CD4-positive, alpha-beta T cell (primary cell): ENCODE results near the gene LRRC26. TPM values are rescaled to one million over a fixed set of nuclear protein-coding genes. Genes with fewer than 3 reads are reported as not detected.
"Not testable (repeated sequence)": the region's sequence is repeated elsewhere in the genome, so short reads cannot be mapped to it uniquely, and the experiment has no call there.

Experiments used
- ATAC-seq: fragments of 200-7000 bp; cut with Tn5 transposase; one replicate; pipeline ENCODE4 v1.10.0; 2022; ENCODE audit warnings: mild to moderate bottlenecking; ENCODE audit not compliant: poor library complexity
- CTCF ChIA-PET: fragments of 350-600 bp; sonication (Branson Sonifier 250); formaldehyde crosslinking; loops from one replicate; lab custom pipeline; 2021; ENCODE audit warnings: antibody characterized with exemption, inconsistent platforms; lab: Charles Lee
- POLR2A ChIA-PET: fragments of 350-600 bp; sonication (Branson Sonifier 250); formaldehyde crosslinking; loops from one replicate; lab custom pipeline; 2021; ENCODE audit warnings: antibody characterized with exemption, inconsistent platforms; lab: Charles Lee
- DNase-seq, 14 experiments: peaks; one replicate each; pipeline ENCODE4 v3.0.0-alpha.2; 2013 to 2020; ENCODE audit warnings: mixed read lengths in 2 of 14
- H3K27ac ChIP-seq, 2 donors: one replicate each; pipeline versions ENCODE4 v1.5.1 to v1.7.0; 2013; ENCODE audit warnings: low read length in 2 of 2, low read depth in 1 of 2, mild to moderate bottlenecking in 1 of 2
- H3K27me3 ChIP-seq, 2 experiments: 1 replicate in 1 of 2; 2 replicates in 1 of 2; pipeline versions ENCODE4 v1.6.1 to v1.7.0; 2013; ENCODE audit warnings: low read length in 2 of 2, control low read depth in 1 of 2, mild to moderate bottlenecking in 1 of 2, moderate library complexity in 1 of 2; ENCODE audit not compliant: insufficient read depth in 2 of 2, control insufficient read depth in 1 of 2
- H3K36me3 ChIP-seq: one replicate; pipeline ENCODE4 v1.6.1; 2013; ENCODE audit warnings: low read length, control low read depth; ENCODE audit not compliant: insufficient read depth
- H3K4me1 ChIP-seq: one replicate; pipeline ENCODE4 v1.6.1; 2013; ENCODE audit warnings: low read length, control low read depth; ENCODE audit not compliant: insufficient read depth
- H3K4me3 ChIP-seq: one replicate; pipeline ENCODE4 v1.5.1; 2013; ENCODE audit warnings: mild to moderate bottlenecking, low read length, moderate library complexity
- H3K9me3 ChIP-seq, 2 experiments: 1 replicate in 1 of 2; 2 replicates in 1 of 2; pipeline versions ENCODE4 v1.6.1 to v1.7.0; 2013; ENCODE audit warnings: low read length in 2 of 2, mild to moderate bottlenecking in 2 of 2, control low read depth in 1 of 2, moderate library complexity in 1 of 2; ENCODE audit not compliant: control insufficient read depth in 1 of 2, insufficient read depth in 1 of 2
- H3K27ac Mint-ChIP-seq: one replicate; pipeline ENCODE4 v1.8.0; 2020; ENCODE audit warnings: mixed read lengths
- H3K27me3 Mint-ChIP-seq: one replicate; pipeline ENCODE4 v1.8.0; 2021; ENCODE audit warnings: mixed read lengths
- H3K36me3 Mint-ChIP-seq: one replicate; pipeline ENCODE4 v1.8.0; 2021; ENCODE audit warnings: low read depth, mixed read lengths
- H3K4me1 Mint-ChIP-seq: one replicate; pipeline ENCODE4 v1.8.0; 2021; ENCODE audit warnings: low read depth, mixed read lengths
- H3K4me3 Mint-ChIP-seq: one replicate; pipeline ENCODE4 v1.8.0; 2020; ENCODE audit warnings: mild to moderate bottlenecking, mixed read lengths
- H3K9me3 Mint-ChIP-seq: one replicate; pipeline ENCODE4 v1.8.0; 2020; ENCODE audit warnings: mixed read lengths
- intact Hi-C, 2 experiments: fragments of 100-400 bp; cut with DNase I in 1 of 2; cut with micrococcal nuclease in 1 of 2; formaldehyde crosslinking; loops; one replicate each; pipeline versions ENCODE4 v1.15.1 to v1.9.0; 2023 to 2025; cut with DNase I, micrococcal nuclease
- microRNA-seq: library from miRNA; unstranded; fragments of <30 nt; microRNA quantifications from one replicate; pipeline ENCODE4 v1.2.0, GENCODE V29; 2021; ENCODE audit warnings: borderline microRNAs expressed, borderline replicate concordance
- total RNA-seq, 174 experiments: library from RNA in 2 of 174; stranded (reverse) in 2 of 174; gene quantifications; one replicate each; pipeline ENCODE4 v1.2.3 and lab custom pipeline; 2021 to 2026
- TF ChIP-seq, protein P1 (sequence below): fragments of 200-600 bp; IDR thresholded peaks from one replicate; pipeline ENCODE4 v1.8.0; 2022; ENCODE audit warnings: antibody characterized with exemption, mild to moderate bottlenecking

The LRRC26 gene
- total RNA-seq, 2 experiments from 2014 or later: not detected

DNA sequence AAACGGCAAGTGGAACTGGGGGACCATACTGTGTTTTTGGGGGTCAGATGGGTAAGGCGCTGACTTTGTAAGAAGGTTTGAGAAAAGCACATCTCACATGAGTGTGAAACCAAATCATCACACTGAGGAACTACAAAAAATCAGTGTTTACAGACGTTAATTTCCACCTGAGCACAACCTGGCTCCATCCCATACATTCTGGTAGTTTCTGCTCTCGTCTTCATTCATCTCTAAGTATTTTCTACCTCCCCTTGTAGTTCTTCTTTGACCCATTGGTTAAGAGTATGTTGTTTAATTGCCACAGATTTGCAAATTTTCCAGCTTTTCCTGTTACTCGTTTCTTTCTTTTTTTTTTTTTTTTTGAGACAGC is 46.4 kb downstream of the LRRC26 start:
- Histone ChIP-seq H3K4me1 (peaks cover 21% of the 10 kb centered on the region), H3K27ac (no peak overlapping the region), H3K4me3 (no peak overlapping the region), H3K36me3 (no peaks in the 10 kb centered on the region), H3K27me3 (no peaks in the 10 kb centered on the region), H3K9me3 (no peaks in the 10 kb centered on the region)
- Mint-ChIP-seq H3K36me3 (peaks cover 1% of the 10 kb centered on the region), H3K27me3 (no peaks in the 10 kb centered on the region), H3K27ac (no peak overlapping the region), H3K9me3 (no peaks in the 10 kb centered on the region), H3K4me3 (peak overlapping the region; percentile 38), H3K4me1 (peaks cover 24% of the 10 kb centered on the region)
- TF ChIP-seq, protein P1, sequence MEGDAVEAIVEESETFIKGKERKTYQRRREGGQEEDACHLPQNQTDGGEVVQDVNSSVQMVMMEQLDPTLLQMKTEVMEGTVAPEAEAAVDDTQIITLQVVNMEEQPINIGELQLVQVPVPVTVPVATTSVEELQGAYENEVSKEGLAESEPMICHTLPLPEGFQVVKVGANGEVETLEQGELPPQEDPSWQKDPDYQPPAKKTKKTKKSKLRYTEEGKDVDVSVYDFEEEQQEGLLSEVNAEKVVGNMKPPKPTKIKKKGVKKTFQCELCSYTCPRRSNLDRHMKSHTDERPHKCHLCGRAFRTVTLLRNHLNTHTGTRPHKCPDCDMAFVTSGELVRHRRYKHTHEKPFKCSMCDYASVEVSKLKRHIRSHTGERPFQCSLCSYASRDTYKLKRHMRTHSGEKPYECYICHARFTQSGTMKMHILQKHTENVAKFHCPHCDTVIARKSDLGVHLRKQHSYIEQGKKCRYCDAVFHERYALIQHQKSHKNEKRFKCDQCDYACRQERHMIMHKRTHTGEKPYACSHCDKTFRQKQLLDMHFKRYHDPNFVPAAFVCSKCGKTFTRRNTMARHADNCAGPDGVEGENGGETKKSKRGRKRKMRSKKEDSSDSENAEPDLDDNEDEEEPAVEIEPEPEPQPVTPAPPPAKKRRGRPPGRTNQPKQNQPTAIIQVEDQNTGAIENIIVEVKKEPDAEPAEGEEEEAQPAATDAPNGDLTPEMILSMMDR: no peak
- CTCF ChIA-PET: interaction anchor here (0.8 kb wide), 1 partner anchor 113 kb away, joined by 3 read pairs; no protein-coding TSS in a partner anchor
- DNase-seq (no peak), ATAC-seq (no peak)
- POLR2A ChIA-PET: interaction anchor here (0.6 to 0.7 kb wide), 2 partner anchors 151 to 718 kb away, joined by 3 to 4 read pairs; no protein-coding TSS in a partner anchor
- intact Hi-C loops: loop anchor here in 1 of 2 experiments (10.0 kb wide), 1 partner anchor 51 kb away; the partner anchor contains the start of genes LRRC26 and TMEM210

DNA sequence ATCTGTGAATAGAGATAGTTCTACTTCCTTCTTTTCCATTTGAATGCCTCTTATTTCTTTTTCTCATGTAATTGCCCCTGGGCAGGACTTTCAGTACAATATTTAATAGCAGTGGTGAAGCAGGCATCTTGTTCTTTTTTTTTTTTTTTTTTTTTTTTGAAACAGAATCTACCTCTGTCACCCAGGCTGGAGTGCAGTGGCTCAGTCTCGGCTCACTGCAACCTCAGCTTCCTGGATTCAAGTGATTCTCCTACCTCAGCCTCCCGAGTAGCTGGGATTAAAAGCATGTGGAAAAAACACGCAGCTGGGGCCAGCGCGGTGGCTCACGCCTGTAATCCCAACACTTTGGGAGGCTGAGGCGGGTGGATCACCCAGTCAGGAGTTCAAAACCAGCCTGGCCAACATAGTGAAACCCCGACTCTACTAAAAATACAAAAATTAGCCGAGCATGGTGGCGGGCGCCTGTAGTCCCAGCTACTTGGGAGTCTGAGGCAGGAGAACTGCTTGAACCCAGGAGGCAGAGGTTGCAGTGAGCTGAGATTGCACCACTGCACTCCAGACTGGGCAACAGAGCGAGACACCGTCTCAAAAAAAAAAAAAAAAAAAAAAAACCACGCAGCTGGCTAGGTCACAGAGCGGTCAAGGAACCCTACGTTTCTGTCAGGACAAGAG is 46.9 kb downstream of the LRRC26 start:
- H3K4me3 ChIP-seq, H3K27me3 Mint-ChIP-seq, H3K9me3 ChIP-seq, H3K4me3 Mint-ChIP-seq, H3K9me3 Mint-ChIP-seq, H3K36me3 Mint-ChIP-seq, H3K27ac Mint-ChIP-seq, ATAC-seq, H3K27ac ChIP-seq, DNase-seq, H3K27me3 ChIP-seq, H3K36me3 ChIP-seq: not testable (repeated sequence)
- CTCF ChIA-PET: interaction anchor here (0.7 to 1.7 kb wide), 3 partner anchors 104 to 114 kb away, joined by 3 read pairs; partner anchors contain the start of gene RNF224
- POLR2A ChIA-PET: interaction anchor here (0.6 to 0.7 kb wide), 2 partner anchors 152 to 718 kb away, joined by 3 to 4 read pairs; no protein-coding TSS in a partner anchor
- intact Hi-C loops: loop anchor here in 1 of 2 experiments (1.0 to 10.0 kb wide), 2 partner anchors 52 to 104 kb away; partner anchors contain the start of genes LRRC26, RNF224 and TMEM210
- peaks cover 16% of the 10 kb centered on the region for H3K4me1 ChIP-seq
- peaks cover 19% of the 10 kb centered on the region for H3K4me1 Mint-ChIP-seq

DNA sequence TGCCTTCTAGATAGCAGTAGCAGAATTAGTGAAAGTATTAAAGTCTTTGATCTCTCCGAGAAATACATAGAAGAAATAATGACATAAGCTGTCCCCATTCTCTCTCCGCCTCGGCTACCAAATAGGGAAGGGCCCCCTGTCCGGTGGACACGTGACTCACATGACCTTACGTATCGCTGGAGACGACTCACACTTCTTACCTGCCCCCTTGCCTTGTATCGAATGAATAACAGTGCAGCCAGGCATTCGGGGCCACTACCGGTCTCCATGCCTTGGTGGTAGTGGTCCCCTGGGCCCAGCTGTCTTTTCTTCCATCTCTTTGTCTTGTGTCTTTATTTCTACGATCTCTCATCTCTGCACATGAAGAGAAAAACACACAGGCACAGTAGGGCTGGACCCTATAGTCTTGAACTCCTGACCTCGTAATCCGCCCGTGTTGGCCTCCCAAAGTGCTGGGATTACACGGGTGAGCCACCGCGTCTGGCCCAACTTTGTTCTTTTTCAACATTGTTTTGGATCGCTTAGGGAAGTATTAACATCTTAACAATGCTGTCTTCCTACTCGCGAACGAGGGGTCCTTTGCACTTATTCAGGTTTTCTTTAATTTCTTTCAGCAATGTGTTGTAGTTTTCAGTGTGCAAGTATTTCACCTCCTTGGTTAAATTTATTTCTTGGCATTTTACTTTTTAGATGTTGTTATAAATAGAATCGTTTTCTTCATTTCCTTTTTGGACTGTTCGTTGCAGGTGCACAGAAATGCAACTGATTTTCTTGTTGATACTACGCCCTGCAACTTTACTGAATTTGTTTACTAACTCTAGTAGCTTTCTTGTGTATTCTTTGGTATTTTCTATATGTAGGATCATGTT is 47.7 kb downstream of the LRRC26 start:
- H3K36me3 ChIP-seq, H3K27me3 ChIP-seq, H3K27ac ChIP-seq, ATAC-seq, H3K27me3 Mint-ChIP-seq, POLR2A ChIA-PET, H3K27ac Mint-ChIP-seq, DNase-seq, H3K4me3 ChIP-seq, H3K36me3 Mint-ChIP-seq, H3K9me3 Mint-ChIP-seq, H3K9me3 ChIP-seq, H3K4me3 Mint-ChIP-seq, H3K4me1 ChIP-seq: not testable (repeated sequence)
- CTCF ChIA-PET: interaction anchor here (0.7 to 1.7 kb wide), 3 partner anchors 105 to 114 kb away, joined by 3 read pairs; partner anchors contain the start of gene RNF224
- intact Hi-C loops: loop anchor here in 1 of 2 experiments (1.0 to 10.0 kb wide), 2 partner anchors 53 to 105 kb away; partner anchors contain the start of genes LRRC26, RNF224 and TMEM210
- H3K4me1 Mint-ChIP-seq: peaks cover 11% of the 10 kb centered on the region

Small RNAs within 50 kb of the gene (microRNA-seq; reads per million reads assigned to microRNA genes)
- not detected for gene MIR3621

Other genes with a start within 250 kb of the LRRC26 start
- gene FBXW5, start 225.3 kb downstream of the LRRC26 start, total RNA-seq: 10 to 100 TPM; 41.0 to 41.7 TPM
- gene C8G, start 224.8 kb downstream of the LRRC26 start, total RNA-seq: not detected
- gene LCN12, start 217.8 kb downstream of the LRRC26 start, total RNA-seq: 1 to 10 TPM; 1.3 to 1.5 TPM
- gene PTGDS, start 192.5 kb downstream of the LRRC26 start, total RNA-seq: 10 to 100 TPM; 40.6 to 41.0 TPM
- 1 to 10 TPM in 1 of 2 experiments, under 1 TPM in 1; 0.93 to 1.0 TPM for gene LCNL1, start 187.1 kb downstream of the LRRC26 start, total RNA-seq
- 10 to 100 TPM; 67.0 to 67.8 TPM for gene PAXX, start 177.6 kb downstream of the LRRC26 start, total RNA-seq
- gene CLIC3, start 173.5 kb downstream of the LRRC26 start, total RNA-seq: 1 to 10 TPM; 2.1 to 2.8 TPM
- gene ABCA2, start 141.8 kb downstream of the LRRC26 start, total RNA-seq: 10 to 100 TPM; 80.1 to 86.8 TPM
- 1 to 10 TPM; 1.7 to 1.8 TPM for gene FUT7, start 138.0 kb downstream of the LRRC26 start, total RNA-seq
- gene NPDC1, start 123.9 kb downstream of the LRRC26 start, total RNA-seq: 10 to 100 TPM; 15.3 to 16.0 TPM
- gene ENTPD2, start 116.0 kb downstream of the LRRC26 start, total RNA-seq: not detected
- gene SAPCD2, start 99.5 kb downstream of the LRRC26 start, total RNA-seq: under 1 TPM; 0.17 to 0.19 TPM
- gene UAP1L1, start 92.5 kb downstream of the LRRC26 start, total RNA-seq: 1 to 10 TPM; 6.5 to 6.8 TPM
- gene MAN1B1, start 83.1 kb downstream of the LRRC26 start, total RNA-seq: 10 to 100 TPM; 60.9 to 66.9 TPM
- 100 to 1,000 TPM; 344 to 349 TPM for gene DPP7, start 55.3 kb downstream of the LRRC26 start, total RNA-seq
- not detected for gene GRIN1, start 30.9 kb downstream of the LRRC26 start, total RNA-seq
- not detected for gene TMEM210, start 2.0 kb upstream of the LRRC26 start, total RNA-seq
- 100 to 1,000 TPM; 144 to 149 TPM for gene ANAPC2, start 18.5 kb upstream of the LRRC26 start, total RNA-seq
- 10 to 100 TPM; 30.1 to 30.5 TPM for gene SSNA1, start 18.6 kb upstream of the LRRC26 start, total RNA-seq
- 1 to 10 TPM; 6.1 to 8.6 TPM for gene TPRN, start 30.7 kb upstream of the LRRC26 start, total RNA-seq
- 10 to 100 TPM; 18.2 to 18.7 TPM for gene TMEM203, start 35.6 kb upstream of the LRRC26 start, total RNA-seq
- gene NDOR1, start 35.6 kb upstream of the LRRC26 start, total RNA-seq: 10 to 100 TPM; 22.8 to 25.3 TPM
- gene RNF208, start 52.2 kb upstream of the LRRC26 start, total RNA-seq: under 1 TPM; 0.66 to 0.67 TPM
- gene CYSRT1, start 55.1 kb upstream of the LRRC26 start, total RNA-seq: under 1 TPM; 0.33 to 0.42 TPM
- gene RNF224, start 57.5 kb upstream of the LRRC26 start, total RNA-seq: under 1 TPM in 1 of 2 experiments, not detected in 1; 0.14 TPM
- gene SLC34A3, start 60.9 kb upstream of the LRRC26 start, total RNA-seq: not detected
- 10 to 100 TPM; 93.8 to 98.2 TPM for gene TUBB4B, start 71.2 kb upstream of the LRRC26 start, total RNA-seq
- not detected for gene STPG3, start 81.2 kb upstream of the LRRC26 start, total RNA-seq
- gene NELFB, start 85.3 kb upstream of the LRRC26 start, total RNA-seq: 10 to 100 TPM; 20.7 to 21.2 TPM
- gene TOR4A, start 107.7 kb upstream of the LRRC26 start, total RNA-seq: under 1 TPM; 0.67 to 0.80 TPM
- 1 to 10 TPM in 1 of 2 experiments, under 1 TPM in 1; 0.96 to 1.4 TPM for gene NRARP, start 132.2 kb upstream of the LRRC26 start, total RNA-seq